Liver (tissue), 9 donors: ENCODE measurements around the gene GRAP. TPM values are rescaled to one million over a fixed set of nuclear protein-coding genes. Genes with fewer than 3 reads are reported as not detected.

Experiments
- DNase-seq: peaks from one replicate; pipeline ENCODE4 v3.0.0-alpha.2; 2017; ENCODE audit warnings: low spot score
- H3K27ac ChIP-seq, 2 donors: one replicate each; pipeline ENCODE4 v1.7.0; 2013; ENCODE audit warnings: inconsistent platforms in 2 of 2, low read length in 2 of 2, control low read depth in 1 of 2, low read depth in 1 of 2, mild to moderate bottlenecking in 1 of 2
- H3K27me3 ChIP-seq, 4 donors: one replicate each; pipeline versions ENCODE4 v1.6.1 to v1.7.0; 2013; ENCODE audit warnings: low read length in 3 of 4, inconsistent platforms in 1 of 4, mild to moderate bottlenecking in 1 of 4, moderate library complexity in 1 of 4; ENCODE audit not compliant: control insufficient read depth in 4 of 4, insufficient read depth in 4 of 4
- H3K36me3 ChIP-seq, 4 donors: one replicate each; pipeline versions ENCODE4 v1.6.1 to v1.7.0; 2013; ENCODE audit warnings: low read length in 3 of 4, mild to moderate bottlenecking in 3 of 4, low read depth in 1 of 4, moderate library complexity in 1 of 4; ENCODE audit not compliant: control insufficient read depth in 4 of 4, insufficient read depth in 3 of 4
- H3K4me1 ChIP-seq, 4 donors: one replicate each; pipeline versions ENCODE4 v1.6.1 to v1.7.0; 2013; ENCODE audit warnings: low read length in 3 of 4, mild to moderate bottlenecking in 3 of 4, moderate library complexity in 1 of 4; ENCODE audit not compliant: control insufficient read depth in 4 of 4, insufficient read depth in 4 of 4
- H3K4me3 ChIP-seq, 3 donors: one replicate each; pipeline versions ENCODE4 v1.6.1 to v1.7.0; 2013; ENCODE audit warnings: low read length in 3 of 3, control low read depth in 1 of 3, low read depth in 1 of 3, mild to moderate bottlenecking in 1 of 3
- H3K9ac ChIP-seq, 2 donors: one replicate each; pipeline ENCODE4 v1.7.0; 2013; ENCODE audit warnings: low read length in 2 of 2, mild to moderate bottlenecking in 2 of 2, moderate library complexity in 2 of 2, control low read depth in 1 of 2, low read depth in 1 of 2
- H3K9me3 ChIP-seq, 4 donors: one replicate each; pipeline versions ENCODE4 v1.6.1 to v1.7.0; 2013; ENCODE audit warnings: low read length in 3 of 4; ENCODE audit not compliant: control insufficient read depth in 4 of 4
- ATF3 ChIP-seq: IDR thresholded peaks from 2 replicates; pipeline ENCODE4 v1.6.1; 2016; ENCODE audit warnings: antibody characterized with exemption
- CTCF ChIP-seq: fragments of 150-350 bp; IDR thresholded peaks from 2 replicates; pipeline ENCODE4 v1.5.1; 2017; ENCODE audit warnings: improper control_type of control experiment, low read depth, low read length; ENCODE audit not compliant: missing input control
- FOXA1 ChIP-seq: IDR thresholded peaks from 2 replicates; pipeline ENCODE4 v1.6.1; 2016; ENCODE audit warnings: antibody characterized with exemption
- FOXA2 ChIP-seq: IDR thresholded peaks from 2 replicates; pipeline ENCODE4 v1.6.1; 2016; ENCODE audit warnings: antibody characterized with exemption
- GABPA ChIP-seq, 2 donors: IDR thresholded peaks in 1 of 2; conservative IDR thresholded peaks in 1 of 2; 2 replicates each; pipeline ENCODE4 v1.6.1; 2016; ENCODE audit warnings: antibody characterized with exemption in 2 of 2, mild to moderate bottlenecking in 1 of 2, moderate library complexity in 1 of 2
- HNF4A ChIP-seq, 2 donors: conservative IDR thresholded peaks; 2 replicates each; pipeline ENCODE4 v1.6.1; 2016; ENCODE audit warnings: antibody characterized with exemption in 2 of 2, mild to moderate bottlenecking in 2 of 2
- HNF4G ChIP-seq: IDR thresholded peaks from 2 replicates; pipeline ENCODE4 v1.6.1; 2016; ENCODE audit warnings: antibody characterized with exemption
- JUND ChIP-seq, 2 donors: IDR thresholded peaks; 2 replicates each; pipeline ENCODE4 v1.6.1; 2016; ENCODE audit warnings: antibody characterized with exemption in 2 of 2
- MAX ChIP-seq: IDR thresholded peaks from 2 replicates; pipeline ENCODE4 v1.6.1; 2016; ENCODE audit warnings: antibody characterized with exemption
- NR2F2 ChIP-seq: IDR thresholded peaks from 2 replicates; pipeline ENCODE4 v1.6.1; 2016; ENCODE audit warnings: antibody characterized with exemption
- RAD21 ChIP-seq, 2 donors: IDR thresholded peaks; 2 replicates each; pipeline ENCODE4 v1.6.1; 2016; ENCODE audit warnings: antibody characterized with exemption in 2 of 2, mild to moderate bottlenecking in 2 of 2
- REST ChIP-seq: IDR thresholded peaks from 2 replicates; pipeline ENCODE4 v1.6.1; 2016; ENCODE audit warnings: antibody characterized with exemption, mild to moderate bottlenecking
- RXRA ChIP-seq, 2 donors: IDR thresholded peaks; 2 replicates each; pipeline ENCODE4 v1.6.1; 2017 to 2018; ENCODE audit warnings: antibody characterized with exemption in 2 of 2, mild to moderate bottlenecking in 1 of 2
- SP1 ChIP-seq: IDR thresholded peaks from 2 replicates; pipeline ENCODE4 v1.6.1; 2018; ENCODE audit warnings: antibody characterized with exemption, mild to moderate bottlenecking
- TAF1 ChIP-seq: conservative IDR thresholded peaks from 2 replicates; pipeline ENCODE4 v1.6.1; 2016; ENCODE audit warnings: antibody characterized with exemption, mild to moderate bottlenecking
- YY1 ChIP-seq: IDR thresholded peaks from 2 replicates; pipeline ENCODE4 v1.6.1; 2016; ENCODE audit warnings: antibody characterized with exemption, mild to moderate bottlenecking
- ZBTB33 ChIP-seq: IDR thresholded peaks from 2 replicates; pipeline ENCODE4 v1.6.1; 2016; ENCODE audit warnings: antibody characterized with exemption
- WGBS: extraction: QIAGEN DNeasy Blood & Tissue Kit; methylation state at CpG from one replicate; pipeline ENCODE4 v1.1.7; 2013; 5-methylcytosine and 5-hydroxymethylcytosine counted together
- polyA plus RNA-seq, 2 donors: library from polyadenylated mRNA; stranded (reverse) in 1 of 2; unstranded in 1 of 2; fragments of 200-250 nt in 1 of 2; fragments of >200 nt in 1 of 2; fragmentation: Nextera tagmentation in 1 of 2; extraction: Ambion mirVana in 1 of 2; gene quantifications; one replicate each; pipeline versions ENCODE4 v1.2.1 to v1.2.3, GENCODE V29; 2013 to 2015
- total RNA-seq, 2 donors: library from RNA; depleted of rRNA; stranded (reverse); fragments of >200 nt; gene quantifications; one replicate each; pipeline ENCODE4 v1.2.3, GENCODE V29; 2014
- donor health status: healthy.
- donor health status: healthy.
- donor health status: healthy.
- donor health status: healthy.
- donor health status: healthy.

Gene GRAP
- total and polyA plus RNA-seq, 4 donors = 1.2 to 6.5 (median 5.2) TPM

GRCh38 chr17:19013226-19013625 is 33.5 kb downstream of the GRAP start:
- no peak for DNase-seq
- TF ChIP-seq YY1 (no peak), MAX (no peak), HNF4G (no peak), SP1 (no peak), NR2F2 (no peak), FOXA2 (no peak), RXRA (IDR thresholded peaks at IDR 0.05) (no peak), CTCF (no peak), ZBTB33 (no peak), ATF3 (no peak), JUND (IDR thresholded peaks at IDR 0.05) (no peak), HNF4A (conservative IDR thresholded peaks at IDR 0.05) (no peak), FOXA1 (no peak), RAD21 (IDR thresholded peaks at IDR 0.05) (no peak), TAF1 (no peak), REST (no peak), GABPA (IDR thresholded peaks at IDR 0.05 in 1 of 2, conservative IDR thresholded peaks at IDR 0.05 in 1 of 2) (no peak)
- H3K36me3 ChIP-seq = no peaks in the 10 kb centered on the region
- H3K9me3 ChIP-seq = no peaks in the 10 kb centered on the region
- H3K4me3 ChIP-seq = no peak overlapping the region
- no peak overlapping the region for H3K9ac ChIP-seq
- H3K27ac ChIP-seq = no peak overlapping the region
- no peaks in the 10 kb centered on the region for H3K27me3 ChIP-seq
- peaks cover 0 to 5% (median 1%) of the 10 kb centered on the region in 4 donors for H3K4me1 ChIP-seq
- WGBS = 98% methylated on average over 12 of the region's 12 CpGs
